DND-41 (cell line): ENCODE measurements around the gene CLDN6.

ENCODE experiments used
- ATAC-seq: fragments of 200-7000 bp; cut with Tn5 transposase; 3 replicates; pipeline ENCODE4 v1.9.1; 2021; ENCODE audit warnings: low read depth; ENCODE audit not compliant: insufficient read depth
- DNase-seq: peaks from one replicate; pipeline ENCODE4 v3.0.0-alpha.2; 2020
- H2AFZ ChIP-seq: 2 replicates; pipeline ENCODE4 v1.6.0; 2012; ENCODE audit warnings: low read depth, low read length
- H3K27ac ChIP-seq: 2 replicates; pipeline ENCODE4 v1.5.1; 2012; ENCODE audit warnings: low read length, inconsistent platforms
- H3K27me3 ChIP-seq: fragments of 200-600 bp; sonication (generic); 2 replicates; pipeline ENCODE4 v1.6.0; 2012; ENCODE audit warnings: low read length, mild to moderate bottlenecking, inconsistent platforms; ENCODE audit not compliant: insufficient read depth, poor library complexity
- H3K36me3 ChIP-seq: 2 replicates; pipeline ENCODE4 v1.5.1; 2012; ENCODE audit warnings: low read length, inconsistent platforms; ENCODE audit not compliant: insufficient read depth
- H3K4me1 ChIP-seq: 2 replicates; pipeline ENCODE4 v1.5.1; 2012; ENCODE audit warnings: mild to moderate bottlenecking, low read length; ENCODE audit not compliant: insufficient read depth
- H3K4me2 ChIP-seq: 2 replicates; pipeline ENCODE4 v1.6.0; 2012; ENCODE audit warnings: mild to moderate bottlenecking, moderate library complexity, low read length, inconsistent platforms; ENCODE audit not compliant: insufficient read depth
- H3K4me3 ChIP-seq, 2 experiments: fragments of 200-600 bp in 1 of 2; shearing (Covaris generic) in 1 of 2; 2 replicates each; pipeline ENCODE4 v1.5.1; 2012 to 2016; ENCODE audit warnings: inconsistent platforms in 2 of 2, low read length in 2 of 2, mild to moderate bottlenecking in 2 of 2, low read depth in 1 of 2, moderate library complexity in 1 of 2
- H3K79me2 ChIP-seq: 2 replicates; pipeline ENCODE4 v1.6.0; 2012; ENCODE audit warnings: low read length, inconsistent platforms; ENCODE audit not compliant: insufficient read depth
- H3K9ac ChIP-seq: 2 replicates; pipeline ENCODE4 v1.6.0; 2012; ENCODE audit warnings: low read depth, mild to moderate bottlenecking, inconsistent platforms, low read length, moderate library complexity
- H3K9me3 ChIP-seq: 2 replicates; pipeline ENCODE4 v1.5.1; 2012; ENCODE audit warnings: low read length, moderate library complexity, mild to moderate bottlenecking, inconsistent platforms; ENCODE audit not compliant: insufficient read depth, severe bottlenecking
- H4K20me1 ChIP-seq: 2 replicates; pipeline ENCODE4 v1.6.0; 2012; ENCODE audit warnings: low read length; ENCODE audit not compliant: insufficient read depth
- EZH2 ChIP-seq: IDR thresholded peaks from 3 replicates; pipeline ENCODE4 v1.6.1; 2012; ENCODE audit warnings: borderline replicate concordance, low read depth, mild to moderate bottlenecking, moderate library complexity, low read length, inconsistent platforms; ENCODE audit not compliant: severe bottlenecking
- TF ChIP-seq, protein P1 (sequence below): IDR thresholded peaks from 2 replicates; pipeline ENCODE4 v1.5.1; 2012; ENCODE audit warnings: borderline replicate concordance, low read length, moderate library complexity, mild to moderate bottlenecking; ENCODE audit not compliant: poor library complexity, severe bottlenecking; ENCODE audit errors: extremely low read depth

The CLDN6 gene

DNA sequence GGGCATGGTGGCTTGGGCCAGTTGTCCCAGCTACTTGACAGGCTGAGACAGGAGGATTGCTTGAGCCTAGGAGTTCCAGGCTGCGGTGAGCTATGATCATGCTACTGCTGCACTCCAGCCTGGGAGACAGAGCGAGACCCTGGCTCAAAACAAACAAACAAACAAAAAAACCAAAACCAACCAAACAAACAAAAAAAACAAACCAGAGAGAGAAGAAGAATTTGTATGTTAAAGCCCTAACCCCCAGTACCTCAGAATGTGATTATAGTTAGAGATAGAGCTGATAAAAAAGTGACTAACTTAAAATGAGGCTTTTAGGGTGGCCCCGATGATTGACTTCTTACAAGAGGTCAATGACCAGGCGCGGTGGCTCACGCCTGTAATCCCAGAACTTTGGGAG is 26.7 kb upstream of the CLDN6 start:
- peaks cover 25% of the 10 kb centered on the region for H3K27me3 ChIP-seq
- no peak overlapping the region for H3K4me2 ChIP-seq
- H3K27ac ChIP-seq: no peak overlapping the region

DNA sequence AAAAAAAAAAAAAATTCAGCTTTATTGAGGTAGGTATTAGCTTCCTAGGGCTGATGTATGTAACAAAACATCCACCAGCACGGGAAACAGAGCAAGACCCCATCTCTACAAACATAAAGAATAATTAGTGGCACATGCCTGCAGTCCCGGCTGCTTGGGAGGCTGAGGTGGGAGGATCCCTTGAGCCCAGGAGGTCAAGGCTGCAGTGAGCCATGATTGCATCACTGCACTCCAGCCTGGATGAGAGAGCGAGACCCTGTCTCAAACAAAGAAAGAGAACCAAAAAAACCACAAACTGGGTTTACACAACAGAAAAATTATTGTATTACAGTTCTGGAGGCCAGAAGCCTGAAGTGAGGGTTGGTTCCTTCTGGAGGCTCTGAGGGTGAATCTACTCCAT is 24.4 kb upstream of the CLDN6 start:
- Histone ChIP-seq H3K4me2 (no peak overlapping the region), H2AFZ (no peak overlapping the region), H3K36me3 (no peaks in the 10 kb centered on the region), H4K20me1 (peaks cover 2% of the 10 kb centered on the region), H3K27me3 (peaks cover 30% of the 10 kb centered on the region), H3K9ac (no peak overlapping the region), H3K79me2 (no peaks in the 10 kb centered on the region), H3K27ac (no peak overlapping the region), H3K9me3 (no peaks in the 10 kb centered on the region), H3K4me3 (no peak overlapping the region), H3K4me1 (peaks cover 10% of the 10 kb centered on the region)
- no peak for ATAC-seq
- TF ChIP-seq EZH2: no peak
- TF ChIP-seq, protein P1, sequence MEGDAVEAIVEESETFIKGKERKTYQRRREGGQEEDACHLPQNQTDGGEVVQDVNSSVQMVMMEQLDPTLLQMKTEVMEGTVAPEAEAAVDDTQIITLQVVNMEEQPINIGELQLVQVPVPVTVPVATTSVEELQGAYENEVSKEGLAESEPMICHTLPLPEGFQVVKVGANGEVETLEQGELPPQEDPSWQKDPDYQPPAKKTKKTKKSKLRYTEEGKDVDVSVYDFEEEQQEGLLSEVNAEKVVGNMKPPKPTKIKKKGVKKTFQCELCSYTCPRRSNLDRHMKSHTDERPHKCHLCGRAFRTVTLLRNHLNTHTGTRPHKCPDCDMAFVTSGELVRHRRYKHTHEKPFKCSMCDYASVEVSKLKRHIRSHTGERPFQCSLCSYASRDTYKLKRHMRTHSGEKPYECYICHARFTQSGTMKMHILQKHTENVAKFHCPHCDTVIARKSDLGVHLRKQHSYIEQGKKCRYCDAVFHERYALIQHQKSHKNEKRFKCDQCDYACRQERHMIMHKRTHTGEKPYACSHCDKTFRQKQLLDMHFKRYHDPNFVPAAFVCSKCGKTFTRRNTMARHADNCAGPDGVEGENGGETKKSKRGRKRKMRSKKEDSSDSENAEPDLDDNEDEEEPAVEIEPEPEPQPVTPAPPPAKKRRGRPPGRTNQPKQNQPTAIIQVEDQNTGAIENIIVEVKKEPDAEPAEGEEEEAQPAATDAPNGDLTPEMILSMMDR: no peak
- no peak for DNase-seq

More for the DNA sequence above, 26.7 kb upstream of the CLDN6 start:
- no peak overlapping the region for H2AFZ ChIP-seq
- H3K79me2 ChIP-seq: no peaks in the 10 kb centered on the region
- no peak overlapping the region for H3K9ac ChIP-seq
- no peaks in the 10 kb centered on the region for H3K36me3 ChIP-seq
- H3K9me3 ChIP-seq: no peaks in the 10 kb centered on the region
- ATAC-seq (no peak), DNase-seq (no peak)
- H3K4me1 ChIP-seq: peaks cover 10% of the 10 kb centered on the region
- H4K20me1 ChIP-seq: peaks cover 2% of the 10 kb centered on the region; the same call in 1 of the 2 replicates
- H3K4me3 ChIP-seq: no peak overlapping the region
- TF ChIP-seq EZH2: no peak
- TF ChIP-seq, protein P1: no peak

DNA sequence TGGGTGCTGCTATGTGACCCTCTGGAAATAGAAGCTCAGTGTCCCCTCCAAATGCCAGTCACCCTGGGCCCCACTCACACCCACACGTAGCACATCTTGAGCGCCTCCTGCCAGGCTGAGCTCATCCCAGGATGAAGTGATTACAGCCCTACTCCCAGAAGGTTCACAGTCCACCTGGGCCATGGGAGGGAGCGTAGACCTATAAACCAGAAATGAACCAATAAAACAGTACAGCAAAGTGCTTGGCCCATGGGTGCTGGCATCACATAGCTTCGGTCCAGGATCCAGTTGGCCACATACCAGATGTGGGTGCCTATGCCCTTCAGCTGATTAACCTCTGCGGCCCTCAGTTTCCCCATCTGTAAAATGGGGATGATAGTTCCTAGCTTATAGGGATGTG is 20.9 kb upstream of the CLDN6 start:
- Histone ChIP-seq H3K4me1 (no peaks in the 10 kb centered on the region), H3K9me3 (no peaks in the 10 kb centered on the region), H4K20me1 (no peaks in the 10 kb centered on the region; the same call in 1 of the 2 replicates), H3K79me2 (no peaks in the 10 kb centered on the region), H3K4me3 (no peak overlapping the region), H2AFZ (no peak overlapping the region), H3K27ac (no peak overlapping the region), H3K27me3 (peaks cover 18% of the 10 kb centered on the region), H3K9ac (no peak overlapping the region), H3K4me2 (no peak overlapping the region), H3K36me3 (no peaks in the 10 kb centered on the region)
- no peak for ATAC-seq
- no peak for DNase-seq
- TF ChIP-seq EZH2: no peak
- TF ChIP-seq, protein P1: no peak

DNA sequence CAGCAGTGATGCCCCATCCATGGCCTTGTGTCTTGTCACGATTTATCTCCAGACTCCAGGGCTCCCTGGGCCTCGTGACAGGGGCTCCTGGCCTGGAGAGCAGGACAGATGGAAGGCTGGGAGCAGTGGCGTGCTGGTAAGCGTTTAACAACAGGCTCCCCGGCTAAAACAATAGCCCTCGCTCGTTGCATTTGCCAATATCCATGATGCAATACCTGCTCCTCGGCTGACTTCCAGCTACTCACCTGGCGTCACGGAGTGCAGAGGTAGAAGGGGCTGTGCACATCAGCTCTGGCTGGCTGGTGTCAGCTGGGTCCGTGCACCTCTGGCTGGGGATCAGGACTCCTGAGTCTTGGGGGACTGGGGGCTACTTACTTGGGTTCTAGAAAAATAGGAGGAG is 20.3 kb upstream of the CLDN6 start:
- TF ChIP-seq, protein P1: no peak
- no peak for TF ChIP-seq EZH2
- Histone ChIP-seq H3K27ac (no peak overlapping the region), H4K20me1 (no peaks in the 10 kb centered on the region; the same call in 1 of the 2 replicates), H3K4me3 (no peak overlapping the region), H2AFZ (no peak overlapping the region), H3K4me1 (no peaks in the 10 kb centered on the region), H3K27me3 (peaks cover 16% of the 10 kb centered on the region), H3K9me3 (no peaks in the 10 kb centered on the region), H3K4me2 (no peak overlapping the region), H3K9ac (no peak overlapping the region), H3K79me2 (no peaks in the 10 kb centered on the region), H3K36me3 (no peaks in the 10 kb centered on the region)
- DNase-seq (no peak), ATAC-seq (no peak)
